Ammon's horn (tissue), 1 donor: ENCODE results near the gene CYLD.
A peak's percentile ranks its signal among the peaks of the same experiment; 100 is the strongest.

ENCODE experiments used
- DNase-seq: peaks from one replicate; pipeline ENCODE4 v3.0.0-alpha.2; 2016; ENCODE audit warnings: low spot score

CYLD gene

DNA sequence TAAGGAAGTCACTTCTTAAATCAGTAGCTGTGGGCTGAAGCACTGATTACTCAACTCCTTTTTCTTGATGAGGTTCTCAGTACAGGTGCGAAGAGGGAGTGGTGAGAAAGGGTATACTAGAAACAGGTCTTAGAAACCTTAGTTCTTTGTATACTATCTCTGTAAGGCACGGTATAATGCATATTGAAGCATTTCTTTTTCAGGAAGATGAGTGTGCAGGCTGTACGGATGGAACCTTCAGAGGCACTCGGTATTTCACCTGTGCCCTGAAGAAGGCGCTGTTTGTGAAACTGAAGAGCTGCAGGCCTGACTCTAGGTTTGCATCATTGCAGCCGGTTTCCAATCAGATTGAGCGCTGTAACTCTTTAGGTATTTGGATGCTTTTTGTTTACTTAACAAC lies 39.2 kb downstream of the CYLD start:
- no peak for DNase-seq

DNA sequence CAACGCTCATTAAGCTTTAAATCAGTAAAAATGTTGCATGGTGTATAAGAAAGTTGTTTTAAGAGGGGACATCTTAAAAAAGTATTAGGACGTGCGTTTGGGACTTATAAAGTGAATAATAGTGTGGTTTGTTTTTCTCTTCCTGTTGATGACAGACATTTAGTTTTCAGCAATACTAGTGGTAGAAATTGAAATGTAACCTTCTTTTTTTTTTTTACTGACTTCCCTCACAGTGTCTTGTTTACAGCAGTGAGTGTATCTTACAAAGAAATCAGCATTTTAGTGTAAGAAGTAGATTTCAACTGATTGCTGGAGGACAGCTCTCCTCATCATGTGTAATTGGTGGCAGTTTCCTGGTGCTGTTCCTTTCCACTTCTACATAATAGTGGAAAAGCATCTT lies 39.6 kb downstream of the CYLD start:
- no peak for DNase-seq

- DNase-seq: no peak
Measured at GRCh38 chr16:50789757-50790156, 47.9 kb downstream of the CYLD start.

- no peak for DNase-seq
Measured at GRCh38 chr16:50791522-50791921, 49.6 kb downstream of the CYLD start.

DNA sequence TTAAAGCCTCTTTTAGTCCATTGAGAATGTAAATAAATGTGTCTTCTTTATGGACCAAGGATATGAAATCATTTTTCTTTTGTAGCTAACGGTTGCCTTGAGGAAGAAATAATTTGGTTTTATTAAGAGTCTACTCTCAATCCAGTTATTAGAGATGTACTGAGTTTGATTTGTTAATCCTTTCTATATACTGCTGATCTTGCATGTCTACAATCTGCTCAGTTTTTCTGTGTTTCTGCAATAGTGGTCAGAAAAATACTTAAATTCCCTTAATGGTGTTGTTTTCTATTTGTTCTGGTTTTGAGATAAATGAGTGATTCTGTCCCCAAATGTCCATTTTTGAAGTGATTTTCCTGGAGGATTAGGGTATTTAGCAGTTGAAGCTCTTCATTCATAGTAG lies 54.9 kb downstream of the CYLD start:
- DNase-seq: no peak

GRCh38 chr16:50797456-50797855 lies 55.6 kb downstream of the CYLD start:
- no peak for DNase-seq

DNA sequence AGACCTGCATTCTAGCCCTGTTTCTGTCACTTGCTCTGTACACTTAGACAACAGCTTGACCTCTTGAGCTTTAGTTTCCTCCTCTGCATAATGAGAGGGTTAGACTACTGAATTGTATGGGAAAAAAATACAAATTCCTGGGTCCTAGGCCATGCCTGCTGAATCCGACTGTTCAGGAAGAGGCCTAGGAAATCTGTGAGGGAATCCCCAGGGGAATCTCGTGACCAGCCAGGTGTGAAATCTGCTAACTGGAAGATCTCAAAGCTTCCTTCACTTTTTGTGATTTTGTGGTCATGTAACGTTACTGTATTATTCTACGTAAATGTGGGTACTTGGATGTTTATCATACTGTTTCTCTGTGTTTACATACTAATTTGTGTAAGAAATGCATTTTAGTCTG lies 58.2 kb downstream of the CYLD start:
- DNase-seq: no peak

GRCh38 chr16:50801036-50801435 lies 59.1 kb downstream of the CYLD start:
- no peak for DNase-seq

GRCh38 chr16:50802000-50802399 lies 60.1 kb downstream of the CYLD start:
- no peak for DNase-seq

DNA sequence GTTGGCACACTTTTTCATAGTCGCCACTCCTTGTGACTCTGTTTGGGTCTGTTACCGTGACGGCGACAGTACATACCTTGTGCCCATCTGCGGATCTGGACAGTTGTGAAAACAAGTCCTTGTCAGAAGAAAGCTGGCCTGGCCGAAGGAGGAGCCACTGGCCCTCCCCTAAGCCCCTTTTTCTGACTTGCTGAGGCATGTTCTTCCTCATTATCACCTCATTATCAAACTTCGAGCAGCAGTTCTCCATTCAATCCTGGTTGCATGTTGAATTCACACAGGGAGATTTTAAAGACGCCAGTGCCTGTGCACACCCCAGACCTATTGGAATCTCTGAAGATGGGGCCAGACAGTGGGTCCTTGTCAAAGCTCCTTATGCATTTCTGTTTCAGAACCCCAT lies 61.1 kb downstream of the CYLD start:
- DNase-seq: no peak

GRCh38 chr16:50804290-50804907 lies 62.5 kb downstream of the CYLD start:
- DNase-seq: no peak

GRCh38 chr16:50806099-50807062 lies 64.5 kb downstream of the CYLD start:
- peak; percentile 96 for DNase-seq

DNA sequence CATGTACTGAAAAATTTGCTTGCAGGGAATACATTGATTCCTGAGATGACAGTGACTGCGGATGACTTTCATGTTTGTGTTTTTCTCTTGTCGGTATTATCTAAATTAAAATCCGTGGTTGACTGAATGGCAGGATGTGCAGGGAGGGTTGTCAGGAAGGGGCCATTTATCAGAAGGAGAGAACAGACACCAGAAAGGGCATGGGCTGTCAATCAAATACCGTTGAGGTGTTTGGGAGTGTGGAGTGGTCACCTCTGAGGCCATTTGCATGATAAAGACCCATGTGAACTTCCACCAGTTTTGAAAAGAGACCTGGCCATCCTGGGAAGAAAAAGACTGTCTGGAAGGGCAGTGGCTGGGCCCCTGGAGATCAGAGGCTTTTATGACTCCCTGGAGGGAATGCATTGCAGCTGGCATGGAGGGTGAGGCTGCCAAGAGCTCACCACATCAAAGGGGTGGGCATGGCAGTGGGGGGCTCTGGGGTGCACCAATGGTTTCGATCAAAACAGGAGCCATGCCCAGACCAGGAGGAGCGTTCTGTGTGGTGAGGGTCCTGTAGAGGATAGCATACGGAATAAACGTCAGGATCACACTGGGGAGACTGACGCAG lies 67.1 kb downstream of the CYLD start:
- no peak for DNase-seq

- no peak for DNase-seq
Measured at GRCh38 chr16:50809561-50809960, 67.7 kb downstream of the CYLD start.

DNA sequence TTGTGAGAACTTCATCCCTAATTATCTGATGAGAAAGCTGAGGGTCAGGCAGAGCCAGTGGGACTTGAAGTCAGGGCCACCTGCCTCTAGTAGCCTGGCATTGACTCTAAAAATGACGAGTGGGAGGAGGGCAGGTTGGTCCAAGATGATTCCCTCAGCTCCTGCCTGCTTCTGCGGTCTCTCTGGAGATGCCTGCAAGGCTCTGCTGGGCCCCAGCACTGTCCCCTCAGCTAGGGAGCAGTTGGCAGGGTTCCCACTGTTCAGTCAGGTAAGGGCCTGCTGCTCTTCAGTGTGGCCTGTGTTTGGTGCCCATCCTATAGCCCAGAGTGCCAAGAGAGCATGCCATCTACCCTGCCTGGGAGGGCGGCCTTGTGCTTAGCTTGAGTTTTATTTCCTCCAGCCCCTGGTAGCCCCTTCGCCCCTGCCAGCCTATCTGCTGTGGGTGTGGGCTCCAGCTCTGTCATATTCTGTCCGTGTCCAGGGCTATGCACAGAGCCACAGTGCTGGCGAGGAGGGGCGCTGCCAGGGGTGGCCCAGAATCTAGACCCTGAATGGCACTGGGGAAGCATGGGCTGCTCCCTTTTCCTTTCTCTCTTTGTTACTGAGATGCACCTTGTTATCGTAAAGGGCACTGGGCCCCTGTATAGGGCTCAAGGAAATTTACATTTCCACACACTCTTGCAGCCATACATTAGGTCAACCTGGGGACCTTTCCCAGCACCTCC lies 68.5 kb downstream of the CYLD start:
- no peak for DNase-seq

- DNase-seq: no peak
Measured at GRCh38 chr16:50812046-50812445, 70.2 kb downstream of the CYLD start.

GRCh38 chr16:50812876-50813466 lies 71.1 kb downstream of the CYLD start:
- DNase-seq: no peak

GRCh38 chr16:50814052-50814451 lies 72.2 kb downstream of the CYLD start:
- DNase-seq: no peak

DNA sequence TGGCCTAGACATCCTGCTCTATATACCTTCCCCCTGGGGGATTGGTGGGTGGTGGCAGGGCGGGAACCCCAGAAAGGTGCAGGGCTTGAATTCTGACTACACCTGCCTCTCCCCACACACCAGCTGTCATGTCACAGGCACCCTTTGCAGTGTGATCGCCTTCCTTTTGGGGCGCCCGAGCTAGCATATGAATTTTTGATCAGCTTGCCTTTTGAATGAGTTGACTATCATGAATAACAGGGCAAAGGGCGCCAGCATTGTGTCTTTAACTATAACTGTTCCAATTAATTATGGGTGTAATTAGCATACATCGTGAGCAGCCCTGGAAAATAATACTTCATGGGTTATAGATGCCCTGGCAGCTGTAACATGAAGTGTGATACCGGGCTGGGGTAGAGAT lies 72.7 kb downstream of the CYLD start:
- DNase-seq: no peak

- no peak for DNase-seq
Measured at GRCh38 chr16:50815382-50815781, 73.5 kb downstream of the CYLD start.

GRCh38 chr16:50816901-50817555 lies 75.1 kb downstream of the CYLD start:
- no peak for DNase-seq
